ENCODE data around the gene BCDIN3D.
A peak's percentile ranks its signal among the peaks of the same experiment; 100 is the strongest.
"Not testable (repeated sequence)": the region's sequence is repeated elsewhere in the genome, so short reads cannot be mapped to it uniquely, and the experiment has no call there.

The BCDIN3D gene

GRCh38 chr12:49842519-49843352 is at the start of gene BCDIN3D:
Gene BCDIN3D, minus strand, starts transcription at chr12:49843106. Its CDS starts 19 bp downstream, at chr12:49843087.
- peak; percentile 38 to 73 for DNase-seq

DNA sequence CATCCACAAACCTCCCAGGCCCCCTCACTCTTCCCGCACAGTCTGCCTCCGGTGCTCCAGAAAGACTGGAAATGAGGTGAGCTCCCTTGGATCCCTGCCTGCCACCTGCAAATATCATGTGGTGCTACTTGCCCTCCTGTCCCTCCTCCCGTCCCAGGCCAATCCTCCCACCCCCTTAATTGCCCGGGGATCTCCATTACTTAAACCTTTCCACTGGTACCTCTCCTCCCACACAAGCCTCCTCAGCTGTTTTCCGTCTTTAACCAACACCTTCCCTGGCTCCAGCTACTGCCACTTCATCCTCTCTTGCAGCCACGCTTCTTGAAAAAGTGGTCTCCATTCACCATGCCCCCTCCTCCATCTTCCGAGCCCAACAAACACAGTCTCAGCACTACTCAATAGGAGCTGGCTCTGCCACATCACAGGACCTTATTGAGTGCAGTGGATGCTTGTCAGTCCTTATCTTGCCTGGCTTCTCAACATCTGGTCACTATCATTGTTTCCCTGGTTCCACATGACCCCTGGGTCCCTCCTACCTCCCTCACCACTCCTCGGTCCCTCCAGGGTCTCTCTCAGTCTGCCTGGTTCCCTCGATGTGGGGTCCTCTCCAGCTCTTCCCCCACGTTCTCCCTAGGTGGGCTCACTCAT is 49.3 kb upstream of the BCDIN3D start:
- DNase-seq: no peak

- DNase-seq: no peak
These were observed 48.6 kb upstream of the BCDIN3D start for GRCh38 chr12:49891476-49891875.

DNA sequence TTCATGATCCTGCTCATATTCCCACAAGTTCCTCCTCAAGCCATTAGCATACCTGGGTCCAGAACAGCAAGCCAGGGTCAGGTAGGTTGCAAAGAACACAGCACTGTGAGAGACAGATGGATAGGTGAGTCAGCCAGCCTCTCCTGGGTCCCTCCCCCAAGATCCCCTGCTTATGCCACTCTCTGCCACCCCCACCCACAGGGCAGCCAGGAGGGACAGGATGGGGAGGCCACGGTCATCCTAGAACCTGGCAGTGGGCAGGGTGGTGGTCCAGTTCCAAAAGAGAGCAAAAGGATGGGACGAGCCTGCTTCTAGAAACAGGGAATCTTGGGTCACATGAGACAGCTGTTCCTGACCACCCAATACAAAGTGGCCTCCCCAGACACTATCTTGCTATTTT is 48.1 kb upstream of the BCDIN3D start:
- DNase-seq: no peak

- no peak for DNase-seq
These were observed 47.2 kb upstream of the BCDIN3D start for GRCh38 chr12:49890096-49890461.

- no peak for DNase-seq
These were observed 46.6 kb upstream of the BCDIN3D start for GRCh38 chr12:49889361-49890095.

GRCh38 chr12:49888461-49889151 is 45.7 kb upstream of the BCDIN3D start:
- no peak for DNase-seq

DNA sequence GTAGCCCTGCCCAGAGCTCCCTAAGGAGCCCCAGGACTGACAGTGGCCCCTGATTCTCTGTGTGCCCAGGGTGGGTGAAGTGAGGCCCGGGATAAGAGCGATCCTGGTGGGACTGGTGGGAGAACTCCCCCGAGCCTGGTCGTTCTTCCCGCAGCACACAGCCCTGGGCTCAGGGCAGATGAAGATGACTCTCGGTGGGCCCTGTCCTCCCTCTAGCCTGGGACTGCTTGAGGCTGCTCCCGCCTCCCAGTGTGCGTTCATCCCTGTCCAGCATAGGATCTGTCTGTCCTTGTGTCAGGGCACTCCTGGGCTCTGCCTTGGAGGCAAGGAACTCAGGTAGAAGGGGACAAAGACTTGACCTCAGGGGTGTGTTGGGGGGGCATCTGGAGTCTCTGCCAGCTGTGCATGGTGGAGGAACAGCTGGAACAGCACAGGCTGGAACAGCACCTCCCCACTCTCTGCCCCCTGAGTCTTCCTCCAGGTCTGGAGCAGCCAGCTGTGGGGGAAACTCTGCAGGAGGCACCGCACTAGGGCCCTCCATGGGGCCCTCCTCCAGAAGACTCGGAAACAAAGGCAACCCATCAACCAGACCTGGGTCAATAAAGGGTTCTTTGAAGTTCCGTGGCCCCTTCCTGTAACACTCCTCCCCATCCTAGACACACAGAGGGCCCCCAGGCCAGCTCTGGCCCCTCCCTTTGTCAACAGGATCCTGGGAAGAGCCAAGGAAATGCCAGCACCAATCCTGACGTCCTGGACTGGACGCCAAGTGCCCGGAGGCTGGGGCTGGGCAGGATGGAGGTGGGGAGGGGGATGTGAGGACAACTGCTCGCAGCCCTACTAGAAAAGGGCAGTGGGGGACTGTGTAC is 44.9 kb upstream of the BCDIN3D start:
- DNase-seq: no peak

DNA sequence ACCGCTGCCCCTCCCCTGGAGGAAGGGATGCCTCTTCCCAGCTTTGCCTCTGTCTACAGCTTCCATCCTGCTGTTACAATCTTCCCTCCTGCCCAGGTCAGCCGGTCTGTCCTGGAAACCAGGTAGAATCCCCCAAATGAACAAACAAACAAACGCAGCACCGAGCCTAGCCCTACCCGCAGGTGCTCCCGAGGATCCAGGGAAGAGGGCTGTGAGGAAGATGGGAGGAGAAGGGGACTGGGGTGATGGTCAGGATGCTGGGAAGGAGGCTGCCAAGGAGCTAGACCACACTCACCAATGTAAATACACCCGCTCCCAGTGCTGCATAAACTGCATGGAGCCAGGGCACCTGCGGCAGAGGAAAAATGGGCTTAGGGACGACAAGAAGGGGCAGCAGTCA is 44.2 kb upstream of the BCDIN3D start:
- DNase-seq: no peak

DNA sequence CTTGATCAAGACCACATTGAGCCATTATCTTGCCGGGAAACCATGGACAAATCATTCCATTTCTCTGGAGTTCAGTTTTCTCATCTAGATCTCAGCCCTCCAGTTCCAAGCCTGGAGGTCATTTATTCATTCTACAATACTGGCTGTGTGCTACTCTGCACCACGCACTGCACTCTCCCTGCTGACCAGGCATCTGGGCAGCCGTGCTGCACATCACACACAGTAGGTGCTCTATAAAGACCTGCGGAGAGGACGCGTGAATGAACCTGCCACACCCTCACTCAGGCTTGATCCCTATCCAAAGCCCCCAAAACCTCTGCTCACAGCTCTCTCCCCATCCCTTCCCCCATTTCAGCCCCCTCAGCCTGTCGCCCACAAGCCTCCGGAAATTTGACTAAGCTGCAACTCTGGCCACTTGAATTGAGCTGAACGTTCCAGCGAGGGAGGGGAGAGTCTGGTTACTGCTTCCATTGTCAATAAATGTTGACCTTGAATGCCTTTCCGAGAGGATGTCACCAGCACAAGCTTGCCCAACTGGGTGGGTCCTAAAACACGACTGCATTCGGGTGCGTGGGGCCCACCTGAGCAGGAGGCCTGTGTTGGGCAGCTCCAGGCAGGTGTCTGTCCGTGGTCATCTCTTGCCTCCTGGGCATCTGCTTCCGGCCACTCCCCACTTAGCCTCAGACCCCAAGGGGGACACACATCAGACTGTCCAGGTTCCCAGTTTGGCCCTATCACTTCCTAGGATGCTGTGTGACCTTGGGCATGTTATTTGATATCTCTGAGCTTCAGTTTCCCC is 43.0 kb upstream of the BCDIN3D start:
- DNase-seq: no peak

GRCh38 chr12:49885118-49885517 is 42.2 kb upstream of the BCDIN3D start:
- DNase-seq: no peak

DNA sequence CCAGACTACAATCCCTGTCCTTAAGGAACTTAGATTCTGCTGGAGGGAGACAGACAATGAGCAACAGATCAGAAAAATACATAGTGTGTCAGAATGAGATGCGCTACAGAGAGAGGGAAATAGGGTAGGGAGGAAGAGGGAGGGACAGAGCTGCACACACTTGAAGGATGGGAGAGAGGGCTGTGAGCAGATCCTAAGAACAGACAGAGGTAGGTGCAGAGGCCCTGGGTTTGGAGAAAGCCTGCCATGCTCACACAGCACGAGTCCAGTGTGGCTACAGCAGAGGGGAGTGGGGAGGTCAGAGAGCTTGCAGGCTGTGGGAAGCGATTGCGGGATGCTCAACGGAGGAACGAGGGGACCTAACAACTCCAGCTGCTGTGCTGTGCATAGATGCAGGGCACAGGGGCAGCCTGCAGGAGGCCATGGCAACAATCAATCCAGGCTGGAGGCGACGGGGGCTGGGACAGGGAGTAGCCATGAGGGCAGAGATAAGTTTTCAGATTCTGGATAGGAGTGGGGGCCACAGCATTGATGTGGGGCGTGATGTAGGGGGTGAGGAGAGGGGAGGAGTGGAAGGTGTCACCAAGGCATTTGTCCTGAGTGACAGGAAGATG is 40.1 kb upstream of the BCDIN3D start:
- DNase-seq: no peak

GRCh38 chr12:49882248-49882850 is 39.4 kb upstream of the BCDIN3D start:
- DNase-seq: no peak

DNA sequence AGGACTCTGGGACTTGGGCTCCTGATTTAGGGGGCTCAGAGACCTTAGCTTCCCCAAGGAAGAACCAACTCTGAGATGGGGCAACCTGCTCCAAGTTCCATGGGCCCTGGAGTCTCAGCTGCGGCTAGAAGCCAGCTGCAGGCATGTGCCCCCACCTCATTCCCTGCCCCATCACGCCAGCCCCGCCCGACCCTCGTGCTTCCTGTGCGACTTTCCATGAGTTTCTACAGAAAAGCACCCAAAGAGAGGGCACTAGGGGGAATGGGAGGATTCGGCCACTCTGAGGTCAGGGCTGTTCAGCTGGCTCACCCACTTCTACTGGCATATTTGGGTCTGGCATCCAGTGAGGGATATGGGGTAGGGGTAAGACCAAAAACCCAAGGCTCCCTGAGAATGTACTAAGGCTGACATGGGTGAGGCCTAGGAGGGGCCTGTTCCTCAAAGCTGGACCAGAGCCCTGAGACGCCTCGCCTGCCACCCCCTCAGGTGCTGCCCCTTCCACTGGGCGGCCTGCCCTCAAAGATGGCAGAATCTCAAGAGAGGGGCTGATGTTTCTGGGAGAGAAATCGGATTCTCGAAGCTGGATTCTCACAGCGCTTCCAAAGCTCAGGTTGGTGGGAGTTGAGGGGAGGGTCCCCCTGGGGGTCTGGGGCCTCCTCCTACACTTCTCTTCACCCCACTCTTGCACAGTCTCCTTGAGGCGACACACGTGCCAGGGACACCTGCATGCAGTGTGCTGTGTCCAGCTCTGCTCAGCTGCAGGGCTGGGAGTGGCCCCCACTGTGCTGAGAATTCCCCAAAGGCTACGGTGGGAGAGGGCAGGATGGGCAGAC is 38.7 kb upstream of the BCDIN3D start:
- no peak for DNase-seq

- DNase-seq: no peak
These were observed 38.0 kb upstream of the BCDIN3D start for GRCh38 chr12:49880756-49881414.

- not testable (repeated sequence) for DNase-seq
These were observed 36.2 kb upstream of the BCDIN3D start for GRCh38 chr12:49879065-49879464.

GRCh38 chr12:49878021-49878420 is 35.1 kb upstream of the BCDIN3D start:
- DNase-seq: no peak

GRCh38 chr12:49877066-49877465 is 34.2 kb upstream of the BCDIN3D start:
- no peak for DNase-seq

DNA sequence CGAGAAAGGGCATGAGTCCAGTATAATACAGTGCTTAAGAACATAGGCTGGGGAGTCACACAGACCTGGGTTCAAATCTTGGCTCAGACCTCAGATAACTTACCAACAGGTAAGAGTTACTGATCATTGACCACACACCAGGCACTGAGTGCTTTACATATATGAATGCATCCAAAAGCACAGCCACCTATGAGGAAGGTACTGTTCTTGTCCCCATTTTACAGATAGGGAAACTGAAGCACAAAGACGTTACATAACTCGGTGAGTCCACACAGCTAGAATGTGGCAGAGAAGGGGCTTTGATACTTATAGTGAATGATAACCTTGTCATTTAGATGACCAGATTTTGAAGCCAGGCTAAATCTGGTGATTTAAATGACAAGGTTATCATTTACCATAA is 33.2 kb upstream of the BCDIN3D start:
- no peak for DNase-seq
